ENCODE results near the gene LDLRAD4. TPM values are rescaled to one million over a fixed set of nuclear protein-coding genes. Genes with fewer than 3 reads are reported as not detected.

Gene LDLRAD4
- total and polyA plus RNA-seq, 9 of the 15 experiments (the other 6 are each of a cell fraction or from before 2014, with no cell fraction given): 0.01 TPM; not detected in 8

DNA sequence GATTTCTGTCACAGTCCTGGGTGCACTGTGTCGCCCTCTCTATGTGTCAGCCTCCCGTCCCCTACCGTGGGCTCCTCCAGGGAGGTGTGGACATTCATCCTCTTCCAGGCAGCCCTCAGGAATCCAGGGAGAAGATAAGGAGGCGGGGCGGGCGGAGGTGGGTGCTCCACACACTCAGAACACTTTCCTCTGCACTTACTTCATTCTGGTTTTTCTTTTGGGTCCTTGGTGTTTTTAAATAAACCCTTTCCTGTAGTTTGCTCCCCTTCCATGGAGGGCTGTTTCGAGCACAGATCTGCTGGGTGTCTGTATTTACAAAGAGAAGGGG is 323.9 kb downstream of the LDLRAD4 start (continued):
- TF ChIP-seq, protein P1, sequence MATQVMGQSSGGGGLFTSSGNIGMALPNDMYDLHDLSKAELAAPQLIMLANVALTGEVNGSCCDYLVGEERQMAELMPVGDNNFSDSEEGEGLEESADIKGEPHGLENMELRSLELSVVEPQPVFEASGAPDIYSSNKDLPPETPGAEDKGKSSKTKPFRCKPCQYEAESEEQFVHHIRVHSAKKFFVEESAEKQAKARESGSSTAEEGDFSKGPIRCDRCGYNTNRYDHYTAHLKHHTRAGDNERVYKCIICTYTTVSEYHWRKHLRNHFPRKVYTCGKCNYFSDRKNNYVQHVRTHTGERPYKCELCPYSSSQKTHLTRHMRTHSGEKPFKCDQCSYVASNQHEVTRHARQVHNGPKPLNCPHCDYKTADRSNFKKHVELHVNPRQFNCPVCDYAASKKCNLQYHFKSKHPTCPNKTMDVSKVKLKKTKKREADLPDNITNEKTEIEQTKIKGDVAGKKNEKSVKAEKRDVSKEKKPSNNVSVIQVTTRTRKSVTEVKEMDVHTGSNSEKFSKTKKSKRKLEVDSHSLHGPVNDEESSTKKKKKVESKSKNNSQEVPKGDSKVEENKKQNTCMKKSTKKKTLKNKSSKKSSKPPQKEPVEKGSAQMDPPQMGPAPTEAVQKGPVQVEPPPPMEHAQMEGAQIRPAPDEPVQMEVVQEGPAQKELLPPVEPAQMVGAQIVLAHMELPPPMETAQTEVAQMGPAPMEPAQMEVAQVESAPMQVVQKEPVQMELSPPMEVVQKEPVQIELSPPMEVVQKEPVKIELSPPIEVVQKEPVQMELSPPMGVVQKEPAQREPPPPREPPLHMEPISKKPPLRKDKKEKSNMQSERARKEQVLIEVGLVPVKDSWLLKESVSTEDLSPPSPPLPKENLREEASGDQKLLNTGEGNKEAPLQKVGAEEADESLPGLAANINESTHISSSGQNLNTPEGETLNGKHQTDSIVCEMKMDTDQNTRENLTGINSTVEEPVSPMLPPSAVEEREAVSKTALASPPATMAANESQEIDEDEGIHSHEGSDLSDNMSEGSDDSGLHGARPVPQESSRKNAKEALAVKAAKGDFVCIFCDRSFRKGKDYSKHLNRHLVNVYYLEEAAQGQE (IDR thresholded peaks at IDR 0.05; ENCODE audit: borderline replicate concordance): no peak
- TF ChIP-seq, protein P1 (CRISPR knock-in tag; IDR thresholded peaks at IDR 0.05; ENCODE audit: low read depth): no peak

DNA sequence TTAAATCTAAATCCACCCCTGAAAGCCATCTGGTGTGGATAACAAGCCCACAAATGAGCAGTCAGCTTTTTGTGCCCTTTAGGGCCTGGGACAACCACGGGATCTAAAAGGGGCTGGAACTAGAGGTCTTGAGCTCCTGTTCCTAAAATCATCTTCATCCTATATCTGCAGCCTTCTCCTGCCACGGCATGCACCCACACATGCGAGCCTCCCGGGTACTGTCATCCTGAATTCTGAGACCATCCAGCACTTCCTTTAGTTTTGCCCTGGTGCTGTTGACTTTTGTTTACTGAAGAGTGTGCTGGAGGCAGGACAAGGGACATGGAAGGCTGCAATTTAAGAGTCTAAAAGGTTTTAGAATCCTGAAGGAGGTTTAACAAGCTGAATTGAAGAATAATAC is 324.6 kb downstream of the LDLRAD4 start:
- Histone ChIP-seq H3K4me2 (ENCODE audit: insufficient read depth, low read length) (no peak overlapping the region), H3K27me3 (ENCODE audit: control insufficient read depth in 2 of 2, insufficient read depth in 2 of 2, low read length in 2 of 2) (peaks cover 2 to 30% of the 10 kb centered on the region in 2 experiments; a peak in 3 of 5 replicates), H4K20me1 (replicated peaks; ENCODE audit: control insufficient read depth, insufficient read depth, low read length) (no peaks in the 10 kb centered on the region), H3K36me3 (ENCODE audit: control insufficient read depth, insufficient read depth, low read length) (no peaks in the 10 kb centered on the region), H3K9me1 (ENCODE audit: control insufficient read depth, insufficient read depth, low read length) (no peaks in the 10 kb centered on the region), H3K4me1 (replicated peaks in 1 of 2; ENCODE audit: control insufficient read depth in 2 of 2, insufficient read depth in 2 of 2, low read length in 2 of 2) (no peaks in the 10 kb centered on the region), H3K27ac (ENCODE audit: extremely low read depth, low read depth, low read length) (no peak overlapping the region), H2AFZ (ENCODE audit: low read depth, low read length) (no peak overlapping the region), H3K79me2 (ENCODE audit: control insufficient read depth, insufficient read depth, low read length) (no peaks in the 10 kb centered on the region), H3K9ac (ENCODE audit: insufficient read depth in 1 of 2, low read depth in 2 of 2, low read length in 2 of 2) (no peak overlapping the region), H3K4me3 (no peak overlapping the region), H3K9me3 (replicated peaks; ENCODE audit: control insufficient read depth, insufficient read depth, low read depth, low read length) (no peaks in the 10 kb centered on the region)
- ATAC-seq: no peak
- DNase-seq (ENCODE audit: extremely low read depth in 1 of 4, low spot score in 3 of 4): no peak
- intact Hi-C loops (cut with micrococcal nuclease) (no loop called here), in situ Hi-C loops (cut with MboI) (no loop called here)
- ChIA-PET CTCF (ENCODE audit: low intra/inter-chr PET ratio) (no interaction called here), POLR2A (interaction anchor here (0.5 to 0.6 kb wide), 2 partner anchors 369 to 660 kb away, joined by 3 to 4 read pairs; no protein-coding TSS in a partner anchor)
- no peak for FAIRE-seq
- BruUV-seq (replicated peaks): no TSS peak
- WGBS (ENCODE audit: insufficient coverage, low coverage, missing lambda C conversion rate): 0% methylated on average over 4 of the region's 4 CpGs
- TF ChIP-seq ZNF232 (CRISPR knock-in tag; IDR thresholded peaks at IDR 0.05): no peak
- TF ChIP-seq MTA1 (IDR thresholded peaks at IDR 0.05; ENCODE audit: borderline replicate concordance): no peak
- no peak for TF ChIP-seq JUNB (CRISPR knock-in tag; conservative IDR thresholded peaks at IDR 0.05)
- TF ChIP-seq, protein P2, sequence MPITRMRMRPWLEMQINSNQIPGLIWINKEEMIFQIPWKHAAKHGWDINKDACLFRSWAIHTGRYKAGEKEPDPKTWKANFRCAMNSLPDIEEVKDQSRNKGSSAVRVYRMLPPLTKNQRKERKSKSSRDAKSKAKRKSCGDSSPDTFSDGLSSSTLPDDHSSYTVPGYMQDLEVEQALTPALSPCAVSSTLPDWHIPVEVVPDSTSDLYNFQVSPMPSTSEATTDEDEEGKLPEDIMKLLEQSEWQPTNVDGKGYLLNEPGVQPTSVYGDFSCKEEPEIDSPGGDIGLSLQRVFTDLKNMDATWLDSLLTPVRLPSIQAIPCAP (CRISPR knock-in tag; IDR thresholded peaks at IDR 0.05; ENCODE audit: borderline replicate concordance): no peak
- no peak for TF ChIP-seq FOXM1 (IDR thresholded peaks at IDR 0.05; ENCODE audit: low read depth)
- no peak for TF ChIP-seq FOXM1 (CRISPR knock-in tag; IDR thresholded peaks at IDR 0.05; ENCODE audit: low read depth)
- TF ChIP-seq MTA3 (IDR thresholded peaks at IDR 0.05; ENCODE audit: borderline replicate concordance): no peak
- TF ChIP-seq, protein P3, sequence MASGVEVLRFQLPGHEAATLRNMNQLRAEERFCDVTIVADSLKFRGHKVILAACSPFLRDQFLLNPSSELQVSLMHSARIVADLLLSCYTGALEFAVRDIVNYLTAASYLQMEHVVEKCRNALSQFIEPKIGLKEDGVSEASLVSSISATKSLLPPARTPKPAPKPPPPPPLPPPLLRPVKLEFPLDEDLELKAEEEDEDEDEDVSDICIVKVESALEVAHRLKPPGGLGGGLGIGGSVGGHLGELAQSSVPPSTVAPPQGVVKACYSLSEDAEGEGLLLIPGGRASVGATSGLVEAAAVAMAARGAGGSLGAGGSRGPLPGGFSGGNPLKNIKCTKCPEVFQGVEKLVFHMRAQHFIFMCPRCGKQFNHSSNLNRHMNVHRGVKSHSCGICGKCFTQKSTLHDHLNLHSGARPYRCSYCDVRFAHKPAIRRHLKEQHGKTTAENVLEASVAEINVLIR (CRISPR knock-in tag; IDR thresholded peaks at IDR 0.05): no peak
- no peak for TF ChIP-seq RBM25 (IDR thresholded peaks at IDR 0.05; ENCODE audit: low read depth, low read length, severe bottlenecking)

Data from K562 (cell line).